Stimulated activated naive CD8-positive, alpha-beta T cell treated with anti-CD3 and anti-CD28 coated beads, Interleukin-15, amount 100 ng/mL, for 72 hours (primary cell): ENCODE results near the gene HS3ST5.
"Not testable (repeated sequence)": the region's sequence is repeated elsewhere in the genome, so short reads cannot be mapped to it uniquely, and the experiment has no call there.

Experiments used
- ATAC-seq: fragments of 150-1000 bp; cut with Tn5 transposase; 2 replicates; pipeline ENCODE4 v1.10.0; 2021; ENCODE audit warnings: mild to moderate bottlenecking, moderate library complexity
- DNase-seq, 2 donors: peaks; one replicate each; pipeline ENCODE4 v3.0.0; 2021 to 2022
- H3K27ac Mint-ChIP-seq, 2 donors: one replicate each; pipeline ENCODE4 v1.8.0; 2022; ENCODE audit warnings: mild to moderate bottlenecking in 2 of 2, mixed read lengths in 2 of 2, moderate library complexity in 2 of 2
- H3K27me3 Mint-ChIP-seq: one replicate; pipeline ENCODE4 v1.8.0; 2022; ENCODE audit warnings: mixed read lengths
- H3K4me1 Mint-ChIP-seq: one replicate; pipeline ENCODE4 v1.8.0; 2022; ENCODE audit warnings: mild to moderate bottlenecking, mixed read lengths
- H3K4me3 Mint-ChIP-seq, 2 donors: one replicate each; pipeline ENCODE4 v1.8.0; 2022; ENCODE audit warnings: mild to moderate bottlenecking in 2 of 2, mixed read lengths in 2 of 2, moderate library complexity in 1 of 2
- H3K9me3 Mint-ChIP-seq, 2 donors: one replicate each; pipeline ENCODE4 v1.8.0; 2022; ENCODE audit warnings: mixed read lengths in 2 of 2

Gene HS3ST5

DNA sequence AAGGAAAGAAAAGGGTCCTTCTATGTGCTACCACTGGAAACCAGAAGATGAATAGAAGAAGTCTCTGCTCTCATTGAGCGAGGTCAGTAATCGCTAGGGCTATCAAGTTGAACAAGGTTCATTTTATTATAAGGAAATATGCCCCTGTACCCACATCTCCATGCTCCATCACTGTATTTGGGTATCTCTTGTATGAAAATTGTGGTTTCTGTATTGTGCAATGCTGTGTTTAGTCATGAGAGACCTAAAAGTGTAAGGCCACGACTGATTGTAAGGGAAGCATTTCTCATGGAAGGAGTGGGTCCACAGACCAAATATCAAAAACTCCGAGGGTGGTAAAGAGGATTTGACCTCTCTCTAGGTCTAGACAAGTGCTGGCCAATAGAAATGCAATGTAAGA is 3.6 kb upstream of the HS3ST5 start:
- H3K4me3 Mint-ChIP-seq = no peak overlapping the region
- no peak for DNase-seq
- H3K27ac Mint-ChIP-seq = no peak overlapping the region
- no peaks in the 10 kb centered on the region for H3K9me3 Mint-ChIP-seq
- ATAC-seq = no peak
- peaks cover 5% of the 10 kb centered on the region for H3K4me1 Mint-ChIP-seq
- H3K27me3 Mint-ChIP-seq = peaks cover 32% of the 10 kb centered on the region

DNA sequence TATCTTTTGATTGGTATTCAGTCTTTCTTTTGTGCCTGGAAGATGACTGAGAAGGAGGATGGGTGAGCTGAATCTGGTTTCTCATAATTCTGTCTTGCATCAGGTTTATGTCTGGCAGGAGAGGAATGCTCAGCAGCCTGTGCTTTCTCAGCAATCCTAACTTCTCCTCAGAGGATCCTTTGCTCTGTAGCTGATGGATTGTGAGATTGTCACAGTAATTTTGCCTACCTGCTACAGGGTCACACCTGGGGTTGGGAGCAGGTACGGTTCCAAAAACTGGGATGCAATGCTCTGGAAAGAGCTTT is 2.1 kb upstream of the HS3ST5 start:
- peaks cover 6% of the 10 kb centered on the region for H3K4me1 Mint-ChIP-seq
- no peak overlapping the region for H3K4me3 Mint-ChIP-seq
- no peak for DNase-seq
- H3K9me3 Mint-ChIP-seq = no peaks in the 10 kb centered on the region
- peaks cover 39% of the 10 kb centered on the region for H3K27me3 Mint-ChIP-seq
- no peak for ATAC-seq
- no peak overlapping the region for H3K27ac Mint-ChIP-seq

DNA sequence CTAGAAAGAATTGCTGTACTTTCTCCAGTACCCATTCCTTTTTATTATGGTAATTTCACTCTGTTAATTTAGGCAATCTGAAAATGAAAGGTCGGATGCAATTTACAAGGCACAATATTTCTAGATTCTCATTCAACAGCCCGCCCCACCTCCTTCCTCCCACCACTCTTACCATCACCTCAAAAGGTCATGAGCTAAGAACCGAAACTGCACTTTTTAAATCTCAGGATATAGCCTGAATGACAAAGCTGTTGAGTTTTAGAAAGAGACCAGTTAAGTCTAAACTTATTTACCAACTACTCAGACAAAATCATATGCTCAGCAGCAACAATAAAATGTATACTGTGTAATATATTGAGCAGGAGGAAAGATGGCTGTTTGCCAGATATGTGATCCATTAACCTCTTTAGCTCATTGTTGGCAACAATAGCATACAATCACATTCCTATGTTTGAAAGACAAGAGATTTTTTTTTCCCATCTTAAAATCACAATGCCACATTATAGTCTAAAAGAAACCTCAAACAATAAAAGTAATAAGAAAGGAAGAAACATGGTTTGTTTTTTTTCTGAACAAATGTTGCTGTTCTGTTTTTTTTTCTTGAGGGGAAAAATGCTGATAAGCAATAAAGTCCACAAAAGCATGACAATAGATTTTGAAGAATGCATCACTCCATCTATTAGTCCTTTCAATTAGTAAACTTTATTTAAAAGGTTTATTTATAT is 1.6 kb upstream of the HS3ST5 start:
- H3K27me3 Mint-ChIP-seq = peaks cover 39% of the 10 kb centered on the region
- DNase-seq (no peak), ATAC-seq (no peak)
- no peaks in the 10 kb centered on the region for H3K9me3 Mint-ChIP-seq
- peaks cover 6% of the 10 kb centered on the region for H3K4me1 Mint-ChIP-seq
- H3K27ac Mint-ChIP-seq = no peak overlapping the region
- no peak overlapping the region for H3K4me3 Mint-ChIP-seq

DNA sequence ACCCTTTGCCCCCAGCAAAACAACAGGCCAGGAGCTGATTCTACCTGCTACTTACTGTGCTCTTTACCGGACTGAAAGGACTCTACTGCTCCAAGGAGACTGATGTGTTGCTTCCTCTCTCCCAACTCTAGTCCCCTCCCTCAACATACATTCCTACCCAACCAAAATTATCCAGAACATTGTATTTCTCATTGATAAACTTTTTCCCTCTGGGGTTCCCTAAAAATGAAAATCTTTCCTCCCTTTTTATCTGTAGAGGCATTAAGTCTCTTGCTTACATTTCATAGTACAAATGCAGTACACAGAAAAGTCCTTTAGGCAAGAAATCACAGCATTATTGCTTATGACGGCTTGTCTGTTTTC is 940 bp upstream of the HS3ST5 start:
- Mint-ChIP-seq H3K4me3 (peak overlapping the region in 1 of 2 donors; percentile 6), H3K27me3 (peaks cover 39% of the 10 kb centered on the region), H3K9me3 (no peaks in the 10 kb centered on the region), H3K4me1 (peaks cover 6% of the 10 kb centered on the region), H3K27ac (no peak overlapping the region)
- ATAC-seq (no peak), DNase-seq (no peak)

DNA sequence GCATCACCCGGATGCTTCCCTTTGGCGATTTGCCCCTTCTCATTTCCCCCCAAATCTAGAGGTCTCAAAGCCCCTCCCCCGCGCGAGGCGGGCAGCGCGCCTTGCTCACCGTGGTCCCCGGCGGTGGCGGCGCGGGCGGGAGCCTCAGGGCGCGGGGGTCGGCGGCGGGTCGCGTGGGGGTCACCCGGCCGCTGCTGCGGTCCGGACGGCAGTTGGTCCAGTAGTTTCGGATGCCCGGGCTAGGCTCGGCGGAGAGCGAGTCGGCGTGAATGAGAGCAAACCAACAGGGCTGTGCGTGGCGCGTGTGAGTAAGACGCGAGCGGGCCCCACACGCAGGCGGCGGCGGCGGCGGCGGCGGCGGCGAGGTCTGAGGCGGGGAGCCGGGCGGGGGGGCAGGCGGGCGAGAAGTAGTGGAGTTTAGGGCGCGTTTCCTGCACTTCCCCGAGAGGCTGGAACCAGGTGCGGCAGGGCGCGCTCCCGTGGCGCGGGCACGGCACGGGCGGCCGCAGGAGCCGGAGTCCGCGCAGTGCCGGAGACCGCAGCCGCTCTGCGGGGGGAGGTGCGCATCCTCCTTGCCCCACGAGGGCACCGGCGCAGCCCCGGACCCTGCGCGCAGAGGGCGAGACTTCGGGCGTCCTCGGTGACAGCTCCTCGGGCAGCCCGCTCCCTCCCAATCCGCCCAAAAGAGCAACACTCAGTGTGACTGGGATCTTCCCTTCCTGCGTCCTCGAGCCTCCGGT is 567 bp downstream of the HS3ST5 start:
- Mint-ChIP-seq H3K4me1 (peaks cover 6% of the 10 kb centered on the region), H3K27me3 (peaks cover 39% of the 10 kb centered on the region), H3K27ac (no peak overlapping the region), H3K4me3 (no peak overlapping the region), H3K9me3 (no peaks in the 10 kb centered on the region)
- DNase-seq (no peak), ATAC-seq (peak; percentile 48)

DNA sequence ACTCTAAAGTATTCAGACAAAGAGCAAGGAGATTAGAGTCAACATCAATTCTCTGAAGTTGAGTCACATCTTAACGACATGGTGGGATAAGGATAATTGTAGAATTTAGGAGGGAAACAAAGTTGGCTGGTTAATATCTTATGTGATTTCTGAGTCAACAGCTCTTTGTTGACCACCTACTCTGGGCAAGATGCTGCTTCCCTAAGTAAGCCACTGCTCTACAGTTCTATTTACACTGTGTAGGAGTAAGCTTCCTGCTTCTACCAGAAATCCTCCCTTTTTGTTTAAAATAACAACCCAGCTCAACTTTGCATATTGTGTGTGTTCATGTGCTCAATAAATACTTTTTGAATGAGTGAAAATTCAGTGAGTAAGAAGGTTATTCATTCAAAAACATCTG is 3.1 kb downstream of the HS3ST5 start:
- peaks cover 34% of the 10 kb centered on the region for H3K27me3 Mint-ChIP-seq
- H3K27ac Mint-ChIP-seq = no peak overlapping the region
- no peak for DNase-seq
- H3K4me3 Mint-ChIP-seq = no peak overlapping the region
- no peak for ATAC-seq
- peaks cover 6% of the 10 kb centered on the region for H3K4me1 Mint-ChIP-seq
- no peaks in the 10 kb centered on the region for H3K9me3 Mint-ChIP-seq

DNA sequence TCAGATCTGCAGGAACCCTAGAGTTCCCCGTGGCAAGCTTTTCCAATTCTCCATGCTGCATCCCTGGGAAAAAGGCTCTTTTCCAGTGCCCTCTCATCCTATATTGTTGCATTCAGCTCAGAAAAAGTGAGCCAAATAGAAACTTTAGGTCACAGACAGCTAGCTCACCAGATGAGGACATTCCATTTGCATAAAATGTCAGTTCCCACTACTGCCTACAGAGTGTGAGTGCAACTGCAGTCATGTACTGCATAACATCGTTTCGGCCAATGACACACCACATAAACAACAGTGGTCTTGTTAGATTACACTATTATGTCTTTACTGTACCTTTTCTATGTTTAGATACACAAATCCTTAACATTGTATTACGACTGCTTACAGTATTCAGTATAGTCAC is 8.6 kb downstream of the HS3ST5 start:
- Mint-ChIP-seq H3K9me3 (no peaks in the 10 kb centered on the region), H3K27ac (no peak overlapping the region), H3K4me1 (no peaks in the 10 kb centered on the region), H3K27me3 (no peaks in the 10 kb centered on the region), H3K4me3 (no peak overlapping the region)
- ATAC-seq = no peak
- DNase-seq = no peak

DNA sequence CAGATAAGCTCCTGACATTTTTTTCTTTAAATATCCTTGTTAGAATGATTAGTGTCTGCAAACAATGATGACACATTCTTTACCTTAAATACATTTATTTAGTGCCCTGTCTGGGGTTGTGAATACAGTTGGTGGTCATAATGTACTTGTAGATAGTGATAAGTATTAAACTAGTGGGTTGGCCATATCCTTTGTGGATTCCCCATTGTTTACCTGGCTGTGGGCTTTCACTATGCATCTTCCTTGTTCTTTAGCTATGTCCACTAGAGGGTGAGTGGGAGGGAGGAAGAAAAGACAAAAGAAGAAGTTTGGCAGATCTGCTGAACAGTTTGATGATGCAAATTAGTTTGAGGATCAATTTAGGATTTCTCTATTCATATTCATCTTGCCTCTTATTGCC is 15.7 kb downstream of the HS3ST5 start:
- Mint-ChIP-seq H3K9me3 (no peaks in the 10 kb centered on the region), H3K27ac (no peak overlapping the region), H3K4me1 (no peaks in the 10 kb centered on the region), H3K4me3 (no peak overlapping the region), H3K27me3 (no peaks in the 10 kb centered on the region)
- no peak for DNase-seq
- ATAC-seq = no peak

DNA sequence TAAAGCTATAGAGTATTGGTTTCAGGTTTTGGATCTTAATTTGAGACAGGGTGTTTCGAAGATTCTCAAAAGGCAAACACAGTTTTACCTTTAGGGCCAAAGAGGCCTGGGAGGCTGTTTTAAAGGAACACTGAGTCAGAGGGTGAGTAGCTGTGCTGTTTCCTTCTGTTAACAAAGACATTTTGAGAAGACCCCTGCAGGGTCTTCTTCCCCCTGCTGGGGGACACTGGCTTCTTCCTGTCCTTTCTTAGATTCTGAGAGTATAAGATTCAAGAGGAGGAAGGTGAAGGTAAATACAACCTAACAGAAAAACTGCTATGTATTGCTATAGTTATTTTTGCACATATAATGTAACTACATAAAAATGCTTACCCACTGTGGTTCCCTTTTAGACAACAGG is 19.0 kb downstream of the HS3ST5 start:
- no peaks in the 10 kb centered on the region for H3K27me3 Mint-ChIP-seq
- H3K27ac Mint-ChIP-seq = no peak overlapping the region
- no peaks in the 10 kb centered on the region for H3K4me1 Mint-ChIP-seq
- no peak for ATAC-seq
- H3K9me3 Mint-ChIP-seq = no peaks in the 10 kb centered on the region
- H3K4me3 Mint-ChIP-seq = no peak overlapping the region
- DNase-seq = no peak

DNA sequence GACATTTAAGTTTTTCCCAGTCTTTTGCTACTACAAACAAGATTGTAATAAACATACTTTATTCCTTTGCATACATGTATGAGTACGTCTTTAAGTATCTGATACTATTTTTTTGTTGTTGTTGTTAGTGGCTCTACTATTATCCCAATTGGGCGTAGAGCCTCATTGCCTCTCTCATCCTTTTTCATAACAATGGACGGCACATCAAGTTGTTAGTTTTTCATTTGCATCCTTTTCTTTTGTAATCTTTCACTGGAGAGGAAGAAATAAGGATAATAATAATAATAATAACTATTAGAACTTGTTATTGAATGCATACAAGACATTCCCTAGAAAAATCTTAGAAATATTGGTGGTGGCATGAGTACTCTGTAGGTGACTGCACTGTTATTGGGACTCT is 23.1 kb downstream of the HS3ST5 start:
- no peaks in the 10 kb centered on the region for H3K9me3 Mint-ChIP-seq
- no peak overlapping the region for H3K27ac Mint-ChIP-seq
- DNase-seq = no peak
- ATAC-seq = no peak
- H3K27me3 Mint-ChIP-seq = no peaks in the 10 kb centered on the region
- H3K4me1 Mint-ChIP-seq = no peaks in the 10 kb centered on the region
- no peak overlapping the region for H3K4me3 Mint-ChIP-seq

DNA sequence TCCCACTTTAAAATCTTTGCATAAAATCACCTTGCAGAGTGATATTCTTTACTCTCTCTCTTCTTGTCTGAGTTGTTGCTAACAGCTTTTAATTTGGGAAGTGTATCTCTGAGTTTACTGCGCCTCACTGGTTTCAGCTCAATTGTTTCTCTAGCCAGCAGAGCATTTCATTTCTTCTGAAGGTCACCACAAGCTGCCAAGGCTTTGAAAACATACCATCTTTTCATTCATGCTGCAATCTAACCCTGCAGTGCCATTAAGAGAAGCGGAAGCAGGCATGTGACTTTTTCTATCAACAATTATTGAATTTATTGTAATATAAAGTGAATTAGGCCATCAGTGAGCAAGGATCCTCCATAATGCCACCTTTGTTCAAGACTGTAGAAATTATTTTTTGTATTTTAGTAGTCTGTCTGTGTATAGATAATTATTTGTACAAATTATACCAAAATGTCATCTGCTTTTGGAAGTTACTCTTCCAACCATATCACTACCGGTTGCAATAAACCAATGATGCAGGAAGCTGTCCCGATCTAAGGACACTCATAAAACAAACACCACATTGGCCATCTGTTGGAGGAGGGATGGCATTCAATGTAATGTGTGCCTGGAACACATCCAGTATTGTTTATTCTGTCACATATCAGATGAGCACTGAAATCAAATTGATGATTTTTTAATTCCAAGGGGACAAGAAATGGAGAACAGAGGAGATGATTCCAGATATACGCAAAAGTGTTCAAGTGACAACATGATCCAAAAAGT is 26.8 kb downstream of the HS3ST5 start:
- Mint-ChIP-seq H3K27ac (no peak overlapping the region), H3K4me3 (no peak overlapping the region), H3K9me3 (peaks cover 0 to 4% of the 10 kb centered on the region in 2 donors), H3K27me3 (no peaks in the 10 kb centered on the region), H3K4me1 (no peaks in the 10 kb centered on the region)
- ATAC-seq (no peak), DNase-seq (no peak)

DNA sequence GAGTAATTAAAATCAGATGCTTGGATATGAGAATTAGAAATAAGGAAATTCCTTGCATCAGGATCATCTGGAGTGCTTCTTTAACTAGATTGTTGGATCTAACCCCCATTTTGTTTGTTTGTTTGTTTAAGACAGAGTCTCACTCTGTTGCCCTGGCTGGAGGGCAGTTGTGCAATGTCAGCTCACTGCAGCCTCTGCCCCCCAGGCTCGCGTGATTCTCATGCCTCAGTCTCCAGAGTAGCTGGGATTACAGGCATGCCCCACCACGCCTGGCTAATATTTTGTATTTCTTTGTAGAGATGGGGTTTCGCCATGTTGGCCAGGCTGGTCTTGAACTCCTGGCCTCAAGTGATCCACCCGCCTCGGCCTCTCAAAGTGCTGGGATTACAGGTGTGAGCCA is 29.0 kb downstream of the HS3ST5 start:
- not testable (repeated sequence) for H3K4me1 Mint-ChIP-seq, H3K27me3 Mint-ChIP-seq, H3K4me3 Mint-ChIP-seq, H3K9me3 Mint-ChIP-seq, ATAC-seq, DNase-seq, H3K27ac Mint-ChIP-seq

DNA sequence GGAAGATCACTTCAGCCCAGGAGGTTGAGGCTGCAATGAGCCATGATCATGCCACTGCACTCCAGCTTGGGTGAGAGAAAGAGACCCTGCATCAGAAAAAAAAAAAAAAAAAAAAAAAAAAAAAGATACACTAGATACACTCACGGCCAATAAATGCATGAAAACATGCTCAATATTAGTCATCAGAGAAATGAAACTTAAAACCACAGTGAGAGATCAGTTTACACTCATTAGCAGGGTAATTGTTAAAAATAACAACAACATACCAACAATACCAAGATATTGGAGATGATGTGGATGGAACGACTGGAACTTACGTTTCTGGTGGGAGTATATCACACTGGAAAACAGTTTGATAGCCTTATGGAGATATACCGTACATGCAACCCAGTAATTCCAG is 29.9 kb downstream of the HS3ST5 start:
- Mint-ChIP-seq H3K4me1 (no peaks in the 10 kb centered on the region), H3K27ac (no peak overlapping the region), H3K27me3 (no peaks in the 10 kb centered on the region), H3K4me3 (no peak overlapping the region), H3K9me3 (peaks cover 0 to 4% of the 10 kb centered on the region in 2 donors)
- no peak for DNase-seq
- no peak for ATAC-seq

DNA sequence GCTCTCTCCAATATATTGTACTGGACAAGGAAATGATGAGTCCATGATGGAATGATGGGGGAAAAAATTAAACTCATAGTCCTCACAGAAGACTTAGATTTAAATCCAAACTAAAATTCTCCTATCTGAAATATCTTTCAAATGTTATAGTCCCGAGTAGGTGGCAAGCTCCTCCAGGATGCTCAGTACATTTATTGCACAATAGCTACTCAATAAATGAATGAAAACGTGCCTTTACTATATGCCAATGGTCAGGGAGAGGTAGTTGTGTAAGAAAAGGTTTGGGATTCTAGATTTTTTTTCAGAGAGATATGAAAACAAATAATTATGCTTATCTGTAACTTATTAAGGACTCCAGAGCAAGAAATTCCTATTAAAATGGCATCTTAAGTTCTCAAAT is 32.8 kb downstream of the HS3ST5 start:
- peaks cover 0 to 4% of the 10 kb centered on the region in 2 donors for H3K9me3 Mint-ChIP-seq
- no peaks in the 10 kb centered on the region for H3K27me3 Mint-ChIP-seq
- no peak overlapping the region for H3K27ac Mint-ChIP-seq
- no peak overlapping the region for H3K4me3 Mint-ChIP-seq
- H3K4me1 Mint-ChIP-seq = no peaks in the 10 kb centered on the region
- ATAC-seq (no peak), DNase-seq (no peak)

DNA sequence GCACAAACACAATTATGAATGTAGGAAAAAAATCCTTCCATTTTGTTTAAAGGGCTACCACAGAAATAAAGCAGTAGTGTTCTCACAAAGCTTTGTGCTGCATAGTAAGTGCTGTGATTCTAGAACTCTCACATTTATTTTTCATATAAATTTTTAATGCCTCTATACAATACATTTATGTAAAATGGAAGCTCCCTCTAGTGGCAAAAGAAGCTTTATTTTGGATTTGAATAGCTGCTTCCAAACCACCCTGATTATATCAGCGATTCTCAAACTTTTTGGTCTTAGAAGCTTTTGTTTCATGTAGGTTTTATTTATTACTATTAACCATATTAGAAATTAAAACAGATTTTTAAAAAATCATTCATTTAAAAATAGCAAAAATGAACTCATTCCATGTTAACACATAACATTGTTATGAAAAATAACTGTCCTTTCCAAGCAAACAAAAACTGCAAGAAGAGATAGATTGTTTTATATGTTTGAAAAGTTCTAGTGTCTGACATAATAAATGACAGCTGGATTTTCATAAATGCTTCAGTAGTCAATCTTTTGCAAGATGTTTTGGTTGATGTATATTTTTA is 38.4 kb downstream of the HS3ST5 start:
- no peaks in the 10 kb centered on the region for H3K4me1 Mint-ChIP-seq
- no peak for ATAC-seq
- H3K9me3 Mint-ChIP-seq = peaks cover 0 to 3% of the 10 kb centered on the region in 2 donors
- H3K4me3 Mint-ChIP-seq = no peak overlapping the region
- no peak overlapping the region for H3K27ac Mint-ChIP-seq
- H3K27me3 Mint-ChIP-seq = no peaks in the 10 kb centered on the region
- DNase-seq = no peak

DNA sequence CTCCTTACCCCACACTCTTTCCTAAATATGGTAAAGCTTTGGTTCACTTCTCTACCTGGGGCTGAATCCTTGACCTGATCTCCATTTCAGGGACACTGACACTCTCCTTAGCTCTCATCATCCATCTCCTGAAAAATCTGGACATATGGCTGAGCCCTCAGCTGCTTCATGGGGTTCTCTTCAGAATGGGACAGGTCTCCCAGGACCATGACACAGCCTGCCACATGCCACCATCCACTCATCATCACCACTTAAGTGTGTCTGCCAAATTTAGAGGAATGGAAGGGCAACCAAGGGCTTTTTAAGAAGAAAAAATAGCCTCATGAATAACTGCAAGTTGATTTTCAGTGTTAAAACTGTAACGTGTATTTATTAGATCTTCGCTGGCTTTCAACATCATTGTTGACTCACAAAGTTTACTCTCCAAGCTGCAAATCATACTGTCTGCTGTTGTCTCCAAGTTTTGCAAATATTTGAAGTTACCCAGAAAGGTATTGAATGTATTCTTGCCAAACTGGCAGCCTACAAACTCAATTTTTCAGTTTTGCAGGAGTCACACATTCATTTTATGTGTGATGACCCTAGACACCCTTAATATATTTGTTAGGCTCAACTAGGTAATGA is 41.1 kb downstream of the HS3ST5 start:
- H3K27me3 Mint-ChIP-seq = no peaks in the 10 kb centered on the region

More for the DNA sequence above, 41.1 kb downstream of the HS3ST5 start:
- no peak for DNase-seq
- Mint-ChIP-seq H3K9me3 (peaks cover 0 to 8% of the 10 kb centered on the region in 2 donors), H3K27ac (no peak overlapping the region), H3K4me3 (no peak overlapping the region), H3K4me1 (no peaks in the 10 kb centered on the region)
- no peak for ATAC-seq
